H1 (cell line): ENCODE measurements around the gene ADAMTS3. TPM values are rescaled to one million over a fixed set of nuclear protein-coding genes. Genes with fewer than 3 reads are reported as not detected.

ENCODE experiments used
- SIN3A ChIP-seq, 2 experiments: IDR thresholded peaks in 1 of 2; conservative IDR thresholded peaks in 1 of 2; 2 replicates each; pipeline ENCODE4 v1.6.1; 2011 to 2012; ENCODE audit warnings: low read length in 2 of 2, improper control_type of control experiment in 1 of 2, low read depth in 1 of 2, mild to moderate bottlenecking in 1 of 2
- polyA plus RNA-seq, 7 experiments: library from polyadenylated mRNA; depleted of rRNA in 3 of 7; stranded (reverse) in 5 of 7; unstranded in 2 of 7; fragments of >200 nt in 5 of 7; fragments of 200-250 nt in 2 of 7; gene quantifications; 1 replicate in 5 of 7; 2 replicates in 1 of 7; 4 replicates in 1 of 7; pipeline versions ENCODE4 v1.2.1 to v1.2.3, GENCODE V29; 2011 to 2013; ENCODE audit warnings: missing spikeins in 2 of 7, mixed read lengths in 2 of 7
- total RNA-seq: library from RNA; stranded (reverse); fragmentation: NEBNext Ultra II Directional; extraction: Animal tissue kit (Norgen Biotek cat#: 25700); gene quantifications from 2 replicates; pipeline ENCODE4 v1.2.1, GENCODE V29; 2021

The ADAMTS3 gene
- total and polyA plus RNA-seq, 2 of the 8 experiments (the other 6 are each of a cell fraction or from before 2014, with no cell fraction given), result 1.3 to 3.4 TPM

DNA sequence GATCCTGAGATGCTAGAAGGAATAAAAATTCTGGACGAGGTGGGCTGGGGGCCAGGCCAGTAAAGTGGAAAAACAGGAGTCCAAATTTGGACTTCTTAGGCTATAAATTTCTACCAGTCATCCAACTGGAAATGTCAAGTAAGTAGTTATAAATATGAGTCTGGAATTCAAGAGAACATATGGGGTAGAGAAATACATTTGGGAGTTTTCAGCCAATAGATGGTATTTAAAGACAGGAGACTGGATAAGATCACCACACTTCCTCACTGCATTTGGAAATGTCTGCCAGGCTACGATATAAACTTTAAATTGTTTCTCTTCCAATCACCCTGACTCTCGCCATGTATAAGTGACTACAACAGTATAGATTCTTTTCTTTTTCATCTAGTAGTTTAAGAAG, 294.8 kb downstream of the ADAMTS3 start (continued):
- no peak for TF ChIP-seq SIN3A (conservative IDR thresholded peaks at IDR 0.05 in 1 of 2, IDR thresholded peaks at IDR 0.05 in 1 of 2; ENCODE audit: low read depth in 1 of 2, low read length in 2 of 2)
